Activated gamma-delta T cell treated with anti-CD3 and anti-CD28 coated beads, Interleukin-2, amount 50 U/mL, for 16 hours (primary cell): ENCODE measurements around the gene FANCC.
A peak's percentile ranks its signal among the peaks of the same experiment; 100 is the strongest.

ENCODE experiments used
- DNase-seq: peaks from one replicate; pipeline ENCODE4 v3.0.0-alpha.2; 2020; ENCODE audit warnings: low read depth

Gene FANCC

GRCh38 chr9:95143591-95144561 lies 173.6 kb downstream of the FANCC start:
- no peak for DNase-seq

- DNase-seq: no peak
Observed at GRCh38 chr9:95142728-95143127, 174.8 kb downstream of the FANCC start.

GRCh38 chr9:95142315-95142714 lies 175.2 kb downstream of the FANCC start:
- no peak for DNase-seq

- DNase-seq: no peak
Observed at GRCh38 chr9:95140821-95141220, 176.7 kb downstream of the FANCC start.

- no peak for DNase-seq
Observed at GRCh38 chr9:95139126-95139525, 178.4 kb downstream of the FANCC start.

- DNase-seq: no peak
Observed at GRCh38 chr9:95138474-95138873, 179.0 kb downstream of the FANCC start.

- DNase-seq: no peak
Observed at GRCh38 chr9:95137587-95138145, 179.8 kb downstream of the FANCC start.

- no peak for DNase-seq
Observed at GRCh38 chr9:95135756-95136155, 181.8 kb downstream of the FANCC start.

GRCh38 chr9:95134457-95134881 lies 183.0 kb downstream of the FANCC start:
- DNase-seq: no peak

- no peak for DNase-seq
Observed at GRCh38 chr9:95133325-95133705, 184.2 kb downstream of the FANCC start.

- DNase-seq: no peak
Observed at GRCh38 chr9:95132366-95133324, 184.9 kb downstream of the FANCC start.

- DNase-seq: peak; percentile 9
Observed at GRCh38 chr9:95131023-95131943, 186.2 kb downstream of the FANCC start.

GRCh38 chr9:95130484-95130883 lies 187.0 kb downstream of the FANCC start:
- DNase-seq: no peak

GRCh38 chr9:95129476-95130291 lies 187.8 kb downstream of the FANCC start:
- no peak for DNase-seq

- DNase-seq: no peak
Observed at GRCh38 chr9:95128177-95128524, 189.4 kb downstream of the FANCC start.

GRCh38 chr9:95127249-95128176 lies 190.0 kb downstream of the FANCC start:
- DNase-seq: peak; percentile 46

GRCh38 chr9:95126739-95127138 lies 190.8 kb downstream of the FANCC start:
- no peak for DNase-seq

GRCh38 chr9:95125652-95126051 lies 191.9 kb downstream of the FANCC start:
- no peak for DNase-seq
